ENCODE results near the gene FBXO28.

- TF ChIP-seq EP300 (IDR thresholded peaks at IDR 0.05; ENCODE audit: borderline replicate concordance in 1 of 2, control insufficient read depth in 1 of 2, low read depth in 2 of 2, low read length in 2 of 2) (no peak), SP1 (IDR thresholded peaks at IDR 0.05; ENCODE audit: low read depth, low read length) (no peak)
Measured at GRCh38 chr1:224067207-224067606, 46.7 kb upstream of the FBXO28 start.
